WTC11 (cell line): ENCODE results near the gene TACR1. TPM values are rescaled to one million over a fixed set of nuclear protein-coding genes. Genes with fewer than 3 reads are reported as not detected.

Experiments
- ATAC-seq: fragments of 200-7000 bp; cut with Tn5 transposase; 2 replicates; pipeline ENCODE4 v1.10.0; 2021; ENCODE audit warnings: mild to moderate bottlenecking, moderate library complexity
- CTCF ChIA-PET: fragments of 300-600 bp; sonication (Branson Sonifier 250); formaldehyde crosslinking; loops from one replicate; lab custom pipeline; 2021; ENCODE audit warnings: antibody characterized with exemption; lab: Charles Lee
- POLR2A ChIA-PET: fragments of 350-600 bp; sonication (Branson Sonifier 250); formaldehyde crosslinking; loops from one replicate; lab custom pipeline; 2021; ENCODE audit warnings: antibody characterized with exemption; lab: Charles Lee
- DNase-seq: peaks from one replicate; pipeline ENCODE4 v3.0.0; 2021; ENCODE audit warnings: low spot score
- H3K27ac Mint-ChIP-seq: 2 replicates; pipeline ENCODE4 v1.8.0; 2021; ENCODE audit warnings: mixed read lengths
- H3K27me3 Mint-ChIP-seq: 2 replicates; pipeline ENCODE4 v1.8.0; 2021; ENCODE audit warnings: low read depth, mild to moderate bottlenecking, moderate library complexity, mixed read lengths
- H3K36me3 Mint-ChIP-seq: 2 replicates; pipeline ENCODE4 v1.8.0; 2021; ENCODE audit warnings: mixed read lengths
- H3K4me1 Mint-ChIP-seq: 2 replicates; pipeline ENCODE4 v1.8.0; 2022; ENCODE audit warnings: mixed read lengths
- H3K4me3 Mint-ChIP-seq: 2 replicates; pipeline ENCODE4 v1.8.0; 2021; ENCODE audit warnings: mild to moderate bottlenecking, moderate library complexity, mixed read lengths
- H3K9me3 Mint-ChIP-seq: 2 replicates; pipeline ENCODE4 v1.8.0; 2021; ENCODE audit warnings: mixed read lengths
- CREM ChIP-seq: sonication (generic); formaldehyde crosslinking; IDR thresholded peaks from 2 replicates; pipeline ENCODE4 v1.8.1; 2022; ENCODE audit warnings: mild to moderate bottlenecking, missing genetic modification reagents, moderate library complexity
- EMX1 ChIP-seq: fragments of 250-450 bp; sonication (Bioruptor Pico); IDR thresholded peaks from 2 replicates; pipeline ENCODE4 v1.8.0; 2021; ENCODE audit warnings: mild to moderate bottlenecking
- KAT7 ChIP-seq: sonication (generic); formaldehyde crosslinking; IDR thresholded peaks from 2 replicates; pipeline ENCODE4 v1.8.1; 2023; ENCODE audit warnings: missing genetic modification reagents, mild to moderate bottlenecking, borderline replicate concordance
- OVOL2 ChIP-seq: fragments of 250-450 bp; sonication (Bioruptor Pico); IDR thresholded peaks from 2 replicates; pipeline ENCODE4 v1.9.0; 2021; ENCODE audit warnings: mild to moderate bottlenecking, borderline replicate concordance
- SP1 ChIP-seq: sonication (generic); formaldehyde crosslinking; conservative IDR thresholded peaks from 2 replicates; pipeline ENCODE4 v1.8.1; 2022; ENCODE audit warnings: missing genetic modification reagents
- TEAD4 ChIP-seq: sonication (generic); formaldehyde crosslinking; IDR thresholded peaks from 2 replicates; pipeline ENCODE4 v1.8.0; 2022; ENCODE audit warnings: mild to moderate bottlenecking, missing genetic modification reagents
- ZNF219 ChIP-seq: sonication (generic); formaldehyde crosslinking; IDR thresholded peaks from 2 replicates; pipeline ENCODE4 v1.8.0; 2023; ENCODE audit warnings: missing genetic modification reagents, mild to moderate bottlenecking, borderline replicate concordance
- ZNF317 ChIP-seq: sonication (generic); formaldehyde crosslinking; IDR thresholded peaks from 2 replicates; pipeline ENCODE4 v1.8.1; 2023; ENCODE audit warnings: low read depth, mild to moderate bottlenecking, moderate library complexity, missing genetic modification reagents, borderline replicate concordance
- ZNF416 ChIP-seq: fragments of 250-450 bp; sonication (Bioruptor Pico); IDR thresholded peaks from 2 replicates; pipeline ENCODE4 v1.9.0; 2021; ENCODE audit warnings: mild to moderate bottlenecking, inconsistent platforms
- total RNA-seq: library from RNA; stranded (reverse); gene quantifications from 3 replicates; pipeline ENCODE4 v1.2.3, GENCODE V29; 2021
- TF ChIP-seq, protein P1 (sequence below): sonication (generic); formaldehyde crosslinking; IDR thresholded peaks from 2 replicates; pipeline ENCODE4 v1.8.0; 2023; ENCODE audit warnings: missing genetic modification reagents
- TF ChIP-seq, protein P2 (sequence below): sonication (generic); formaldehyde crosslinking; IDR thresholded peaks from 2 replicates; pipeline ENCODE4 v1.8.1; 2023; ENCODE audit warnings: mild to moderate bottlenecking, moderate library complexity, missing genetic modification reagents
- TF ChIP-seq, protein P3 (sequence below): sonication (generic); formaldehyde crosslinking; IDR thresholded peaks from 2 replicates; pipeline ENCODE4 v1.8.0; 2023; ENCODE audit warnings: mild to moderate bottlenecking, missing genetic modification reagents
- TF ChIP-seq, protein P4 (sequence below): fragments of 250-450 bp; sonication (Bioruptor Pico); IDR thresholded peaks from 2 replicates; pipeline ENCODE4 v1.8.0; 2021; ENCODE audit warnings: mild to moderate bottlenecking
- TF ChIP-seq, protein P5 (sequence below): fragments of 200-600 bp; IDR thresholded peaks from 2 replicates; pipeline ENCODE4 v1.8.0; 2022; ENCODE audit warnings: antibody characterized with exemption
- TF ChIP-seq, protein P6 (sequence below): sonication (generic); formaldehyde crosslinking; IDR thresholded peaks from 2 replicates; pipeline ENCODE4 v1.8.1; 2022; ENCODE audit warnings: low read depth, missing genetic modification reagents, borderline replicate concordance

TACR1 gene
- total RNA-seq, 1 experiment from 2014 or later: 0.13 TPM

DNA sequence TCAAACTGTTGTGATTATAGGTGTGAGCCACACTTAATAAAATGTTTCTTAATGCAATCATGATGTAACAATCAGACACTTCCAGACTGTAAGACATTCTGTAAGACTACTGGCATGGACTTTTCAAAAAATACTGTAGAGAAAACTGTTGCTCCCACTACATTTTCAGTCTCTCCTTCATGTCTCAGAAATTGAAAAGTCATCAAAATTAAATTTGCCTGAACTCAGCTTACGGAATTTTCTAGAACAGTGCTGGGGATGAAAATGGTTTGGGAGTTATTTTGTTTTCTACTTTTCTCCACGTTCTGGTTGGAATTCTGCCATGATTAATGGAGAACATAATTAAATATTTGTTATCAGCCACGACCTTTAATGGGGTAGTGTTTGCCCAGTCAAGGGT, 26.8 kb upstream of the TACR1 start:
- TF ChIP-seq KAT7 (no peak), ZNF416 (CRISPR knock-in tag) (no peak), CREM (CRISPR knock-in tag) (no peak), ZNF317 (CRISPR knock-in tag) (no peak), EMX1 (no peak), ZNF219 (CRISPR knock-in tag) (no peak), SP1 (CRISPR knock-in tag) (no peak)
- TF ChIP-seq, protein P1, sequence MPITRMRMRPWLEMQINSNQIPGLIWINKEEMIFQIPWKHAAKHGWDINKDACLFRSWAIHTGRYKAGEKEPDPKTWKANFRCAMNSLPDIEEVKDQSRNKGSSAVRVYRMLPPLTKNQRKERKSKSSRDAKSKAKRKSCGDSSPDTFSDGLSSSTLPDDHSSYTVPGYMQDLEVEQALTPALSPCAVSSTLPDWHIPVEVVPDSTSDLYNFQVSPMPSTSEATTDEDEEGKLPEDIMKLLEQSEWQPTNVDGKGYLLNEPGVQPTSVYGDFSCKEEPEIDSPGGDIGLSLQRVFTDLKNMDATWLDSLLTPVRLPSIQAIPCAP (CRISPR knock-in tag): no peak
- TF ChIP-seq, protein P2, sequence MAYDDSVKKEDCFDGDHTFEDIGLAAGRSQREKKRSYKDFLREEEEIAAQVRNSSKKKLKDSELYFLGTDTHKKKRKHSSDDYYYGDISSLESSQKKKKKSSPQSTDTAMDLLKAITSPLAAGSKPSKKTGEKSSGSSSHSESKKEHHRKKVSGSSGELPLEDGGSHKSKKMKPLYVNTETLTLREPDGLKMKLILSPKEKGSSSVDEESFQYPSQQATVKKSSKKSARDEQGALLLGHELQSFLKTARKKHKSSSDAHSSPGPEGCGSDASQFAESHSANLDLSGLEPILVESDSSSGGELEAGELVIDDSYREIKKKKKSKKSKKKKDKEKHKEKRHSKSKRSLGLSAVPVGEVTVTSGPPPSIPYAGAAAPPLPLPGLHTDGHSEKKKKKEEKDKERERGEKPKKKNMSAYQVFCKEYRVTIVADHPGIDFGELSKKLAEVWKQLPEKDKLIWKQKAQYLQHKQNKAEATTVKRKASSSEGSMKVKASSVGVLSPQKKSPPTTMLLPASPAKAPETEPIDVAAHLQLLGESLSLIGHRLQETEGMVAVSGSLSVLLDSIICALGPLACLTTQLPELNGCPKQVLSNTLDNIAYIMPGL: no peak
- TF ChIP-seq, protein P3, sequence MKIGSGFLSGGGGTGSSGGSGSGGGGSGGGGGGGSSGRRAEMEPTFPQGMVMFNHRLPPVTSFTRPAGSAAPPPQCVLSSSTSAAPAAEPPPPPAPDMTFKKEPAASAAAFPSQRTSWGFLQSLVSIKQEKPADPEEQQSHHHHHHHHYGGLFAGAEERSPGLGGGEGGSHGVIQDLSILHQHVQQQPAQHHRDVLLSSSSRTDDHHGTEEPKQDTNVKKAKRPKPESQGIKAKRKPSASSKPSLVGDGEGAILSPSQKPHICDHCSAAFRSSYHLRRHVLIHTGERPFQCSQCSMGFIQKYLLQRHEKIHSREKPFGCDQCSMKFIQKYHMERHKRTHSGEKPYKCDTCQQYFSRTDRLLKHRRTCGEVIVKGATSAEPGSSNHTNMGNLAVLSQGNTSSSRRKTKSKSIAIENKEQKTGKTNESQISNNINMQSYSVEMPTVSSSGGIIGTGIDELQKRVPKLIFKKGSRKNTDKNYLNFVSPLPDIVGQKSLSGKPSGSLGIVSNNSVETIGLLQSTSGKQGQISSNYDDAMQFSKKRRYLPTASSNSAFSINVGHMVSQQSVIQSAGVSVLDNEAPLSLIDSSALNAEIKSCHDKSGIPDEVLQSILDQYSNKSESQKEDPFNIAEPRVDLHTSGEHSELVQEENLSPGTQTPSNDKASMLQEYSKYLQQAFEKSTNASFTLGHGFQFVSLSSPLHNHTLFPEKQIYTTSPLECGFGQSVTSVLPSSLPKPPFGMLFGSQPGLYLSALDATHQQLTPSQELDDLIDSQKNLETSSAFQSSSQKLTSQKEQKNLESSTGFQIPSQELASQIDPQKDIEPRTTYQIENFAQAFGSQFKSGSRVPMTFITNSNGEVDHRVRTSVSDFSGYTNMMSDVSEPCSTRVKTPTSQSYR (CRISPR knock-in tag): no peak
- ATAC-seq (no peak), DNase-seq (no peak)
- no peak overlapping the region for H3K27ac Mint-ChIP-seq
- ChIA-PET POLR2A (no interaction called here), CTCF (no interaction called here)
- peaks cover 5% of the 10 kb centered on the region for H3K9me3 Mint-ChIP-seq
- H3K4me3 Mint-ChIP-seq: no peak overlapping the region
- no peaks in the 10 kb centered on the region for H3K36me3 Mint-ChIP-seq
- peaks cover 11% of the 10 kb centered on the region for H3K4me1 Mint-ChIP-seq
- H3K27me3 Mint-ChIP-seq: no peaks in the 10 kb centered on the region

DNA sequence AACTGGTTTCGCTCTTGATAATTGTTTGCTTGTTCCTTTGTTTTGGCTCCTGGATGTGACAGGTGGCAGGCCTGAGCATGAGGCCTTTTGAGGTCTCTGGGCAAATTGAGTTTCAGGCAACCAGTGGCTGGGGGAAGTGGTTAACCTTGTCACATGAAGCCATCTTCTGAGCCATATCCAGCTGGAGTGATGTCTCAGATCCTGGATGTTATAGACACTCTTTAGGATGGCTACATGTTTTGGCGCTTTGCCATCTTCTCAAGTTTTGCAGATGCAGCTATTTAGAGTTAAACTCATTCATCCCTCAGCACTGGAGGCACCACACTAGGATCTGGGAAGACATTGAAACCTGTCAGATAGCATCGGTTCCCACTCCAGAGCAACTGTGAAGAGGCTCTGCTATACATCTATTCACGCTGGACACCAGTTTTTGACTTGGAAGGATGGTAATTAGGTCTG, 25.3 kb upstream of the TACR1 start:
- Mint-ChIP-seq H3K9me3 (peaks cover 15% of the 10 kb centered on the region), H3K4me3 (no peak overlapping the region), H3K4me1 (peaks cover 19% of the 10 kb centered on the region), H3K36me3 (peaks cover 9% of the 10 kb centered on the region), H3K27ac (no peak overlapping the region), H3K27me3 (no peaks in the 10 kb centered on the region)
- ATAC-seq (no peak), DNase-seq (no peak)
- TF ChIP-seq, protein P4, sequence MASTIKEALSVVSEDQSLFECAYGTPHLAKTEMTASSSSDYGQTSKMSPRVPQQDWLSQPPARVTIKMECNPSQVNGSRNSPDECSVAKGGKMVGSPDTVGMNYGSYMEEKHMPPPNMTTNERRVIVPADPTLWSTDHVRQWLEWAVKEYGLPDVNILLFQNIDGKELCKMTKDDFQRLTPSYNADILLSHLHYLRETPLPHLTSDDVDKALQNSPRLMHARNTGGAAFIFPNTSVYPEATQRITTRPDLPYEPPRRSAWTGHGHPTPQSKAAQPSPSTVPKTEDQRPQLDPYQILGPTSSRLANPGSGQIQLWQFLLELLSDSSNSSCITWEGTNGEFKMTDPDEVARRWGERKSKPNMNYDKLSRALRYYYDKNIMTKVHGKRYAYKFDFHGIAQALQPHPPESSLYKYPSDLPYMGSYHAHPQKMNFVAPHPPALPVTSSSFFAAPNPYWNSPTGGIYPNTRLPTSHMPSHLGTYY (CRISPR knock-in tag): no peak
- TF ChIP-seq, protein P5, sequence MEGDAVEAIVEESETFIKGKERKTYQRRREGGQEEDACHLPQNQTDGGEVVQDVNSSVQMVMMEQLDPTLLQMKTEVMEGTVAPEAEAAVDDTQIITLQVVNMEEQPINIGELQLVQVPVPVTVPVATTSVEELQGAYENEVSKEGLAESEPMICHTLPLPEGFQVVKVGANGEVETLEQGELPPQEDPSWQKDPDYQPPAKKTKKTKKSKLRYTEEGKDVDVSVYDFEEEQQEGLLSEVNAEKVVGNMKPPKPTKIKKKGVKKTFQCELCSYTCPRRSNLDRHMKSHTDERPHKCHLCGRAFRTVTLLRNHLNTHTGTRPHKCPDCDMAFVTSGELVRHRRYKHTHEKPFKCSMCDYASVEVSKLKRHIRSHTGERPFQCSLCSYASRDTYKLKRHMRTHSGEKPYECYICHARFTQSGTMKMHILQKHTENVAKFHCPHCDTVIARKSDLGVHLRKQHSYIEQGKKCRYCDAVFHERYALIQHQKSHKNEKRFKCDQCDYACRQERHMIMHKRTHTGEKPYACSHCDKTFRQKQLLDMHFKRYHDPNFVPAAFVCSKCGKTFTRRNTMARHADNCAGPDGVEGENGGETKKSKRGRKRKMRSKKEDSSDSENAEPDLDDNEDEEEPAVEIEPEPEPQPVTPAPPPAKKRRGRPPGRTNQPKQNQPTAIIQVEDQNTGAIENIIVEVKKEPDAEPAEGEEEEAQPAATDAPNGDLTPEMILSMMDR: no peak
- TF ChIP-seq, protein P6, sequence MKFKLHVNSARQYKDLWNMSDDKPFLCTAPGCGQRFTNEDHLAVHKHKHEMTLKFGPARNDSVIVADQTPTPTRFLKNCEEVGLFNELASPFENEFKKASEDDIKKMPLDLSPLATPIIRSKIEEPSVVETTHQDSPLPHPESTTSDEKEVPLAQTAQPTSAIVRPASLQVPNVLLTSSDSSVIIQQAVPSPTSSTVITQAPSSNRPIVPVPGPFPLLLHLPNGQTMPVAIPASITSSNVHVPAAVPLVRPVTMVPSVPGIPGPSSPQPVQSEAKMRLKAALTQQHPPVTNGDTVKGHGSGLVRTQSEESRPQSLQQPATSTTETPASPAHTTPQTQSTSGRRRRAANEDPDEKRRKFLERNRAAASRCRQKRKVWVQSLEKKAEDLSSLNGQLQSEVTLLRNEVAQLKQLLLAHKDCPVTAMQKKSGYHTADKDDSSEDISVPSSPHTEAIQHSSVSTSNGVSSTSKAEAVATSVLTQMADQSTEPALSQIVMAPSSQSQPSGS (CRISPR knock-in tag): no peak
- TF ChIP-seq TEAD4 (CRISPR knock-in tag): no peak
- no peak for TF ChIP-seq OVOL2 (CRISPR knock-in tag)
- POLR2A ChIA-PET: no interaction called here
- CTCF ChIA-PET: no interaction called here
